Measurements from ENCODE around the gene MRAS. TPM values are rescaled to one million over a fixed set of nuclear protein-coding genes. Genes with fewer than 3 reads are reported as not detected.

The MRAS gene
- total and polyA plus RNA-seq, 2 of the 13 experiments (the other 11 are each of a cell fraction or from before 2014, with no cell fraction given): 8.8 to 36.2 TPM

DNA sequence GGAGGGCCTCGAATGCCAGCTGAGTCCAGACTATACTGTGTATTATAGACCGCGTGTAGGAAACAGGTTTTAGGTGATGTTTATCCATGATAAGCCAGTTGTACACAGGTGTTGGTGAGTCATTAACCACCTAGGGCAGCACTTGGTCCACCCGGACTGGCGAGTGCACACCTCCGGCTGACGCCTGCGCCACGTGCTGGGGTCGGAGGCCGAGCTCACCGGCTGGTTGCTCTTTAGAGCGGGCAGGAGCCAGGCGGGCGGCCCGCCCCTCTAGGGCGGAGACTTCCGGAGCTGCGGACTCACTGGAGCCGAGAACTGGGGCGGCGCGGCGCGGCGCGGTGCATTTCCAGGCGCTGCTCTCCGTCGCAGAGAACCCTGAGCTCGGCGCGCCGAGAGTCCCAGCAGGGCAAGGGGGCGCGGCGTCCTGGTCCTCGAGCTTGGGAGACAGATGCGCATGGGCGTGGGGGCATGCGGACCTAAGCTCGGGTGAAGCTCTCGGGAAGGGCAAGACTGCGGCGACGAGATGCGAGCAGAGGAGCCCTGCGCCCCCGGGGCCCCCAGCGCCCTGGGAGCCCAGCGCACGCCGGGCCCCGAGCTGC is 86.0 kb downstream of the MRAS start, which contains the start of gene ESYT3 (continued):
- TF ChIP-seq, protein P1, sequence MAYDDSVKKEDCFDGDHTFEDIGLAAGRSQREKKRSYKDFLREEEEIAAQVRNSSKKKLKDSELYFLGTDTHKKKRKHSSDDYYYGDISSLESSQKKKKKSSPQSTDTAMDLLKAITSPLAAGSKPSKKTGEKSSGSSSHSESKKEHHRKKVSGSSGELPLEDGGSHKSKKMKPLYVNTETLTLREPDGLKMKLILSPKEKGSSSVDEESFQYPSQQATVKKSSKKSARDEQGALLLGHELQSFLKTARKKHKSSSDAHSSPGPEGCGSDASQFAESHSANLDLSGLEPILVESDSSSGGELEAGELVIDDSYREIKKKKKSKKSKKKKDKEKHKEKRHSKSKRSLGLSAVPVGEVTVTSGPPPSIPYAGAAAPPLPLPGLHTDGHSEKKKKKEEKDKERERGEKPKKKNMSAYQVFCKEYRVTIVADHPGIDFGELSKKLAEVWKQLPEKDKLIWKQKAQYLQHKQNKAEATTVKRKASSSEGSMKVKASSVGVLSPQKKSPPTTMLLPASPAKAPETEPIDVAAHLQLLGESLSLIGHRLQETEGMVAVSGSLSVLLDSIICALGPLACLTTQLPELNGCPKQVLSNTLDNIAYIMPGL (CRISPR knock-in tag; IDR thresholded peaks at IDR 0.05; ENCODE audit: borderline replicate concordance in 1 of 2, low read depth in 1 of 2): peak; percentile 42 to 69; a peak in 1 of 4 replicates
- TF ChIP-seq SMARCC2 (IDR thresholded peaks at IDR 0.05): no peak
- TF ChIP-seq U2AF1 (optimal IDR thresholded peaks at IDR 0.05; ENCODE audit: low read depth, low read length): no peak
- TF ChIP-seq ZSCAN20 (CRISPR knock-in tag; IDR thresholded peaks at IDR 0.05; ENCODE audit: borderline replicate concordance): peak; percentile 98
- TF ChIP-seq RXRB (CRISPR knock-in tag; IDR thresholded peaks at IDR 0.05; ENCODE audit: borderline replicate concordance): peak; percentile 53; the same call in 1 of the 2 replicates
- TF ChIP-seq RFXANK (CRISPR knock-in tag; IDR thresholded peaks at IDR 0.05): no peak
- no peak for TF ChIP-seq HHEX (CRISPR knock-in tag; IDR thresholded peaks at IDR 0.05)
- no peak for TF ChIP-seq SIN3B (IDR thresholded peaks at IDR 0.05; ENCODE audit: low read length)
- no peak for TF ChIP-seq CENPX (CRISPR knock-in tag; IDR thresholded peaks at IDR 0.05)
- TF ChIP-seq ZFP36 (IDR thresholded peaks at IDR 0.05; ENCODE audit: borderline replicate concordance, low read depth, low read length, partially characterized antibody): no peak
- peak; percentile 97 for TF ChIP-seq FOXC1 (CRISPR knock-in tag; IDR thresholded peaks at IDR 0.05; ENCODE audit: borderline replicate concordance)
- TF ChIP-seq, protein P2, sequence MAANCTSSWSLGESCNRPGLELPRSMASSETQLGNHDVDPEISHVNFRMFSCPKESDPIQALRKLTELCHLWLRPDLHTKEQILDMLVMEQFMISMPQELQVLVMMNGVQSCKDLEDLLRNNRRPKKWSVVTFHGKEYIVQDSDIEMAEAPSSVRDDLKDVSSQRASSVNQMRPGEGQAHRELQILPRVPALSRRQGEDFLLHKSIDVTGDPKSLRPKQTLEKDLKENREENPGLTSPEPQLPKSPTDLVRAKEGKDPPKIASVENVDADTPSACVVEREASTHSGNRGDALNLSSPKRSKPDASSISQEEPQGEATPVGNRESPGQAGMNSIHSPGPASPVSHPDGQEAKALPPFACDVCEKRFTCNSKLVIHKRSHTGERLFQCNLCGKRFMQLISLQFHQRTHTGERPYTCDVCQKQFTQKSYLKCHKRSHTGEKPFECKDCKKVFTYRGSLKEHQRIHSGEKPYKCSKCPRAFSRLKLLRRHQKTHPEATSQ (CRISPR knock-in tag; IDR thresholded peaks at IDR 0.05; ENCODE audit: borderline replicate concordance): peak; percentile 92
- TF ChIP-seq HOXD1 (CRISPR knock-in tag; IDR thresholded peaks at IDR 0.05): peak; percentile 91
- peak; percentile 87; the same call in 1 of the 2 replicates for TF ChIP-seq ZNF446 (CRISPR knock-in tag; IDR thresholded peaks at IDR 0.05)
- TF ChIP-seq HMG20A (CRISPR knock-in tag; IDR thresholded peaks at IDR 0.05; ENCODE audit: borderline replicate concordance): peak; percentile 42; the same call in 1 of the 2 replicates
- TF ChIP-seq ZBTB20 (CRISPR knock-in tag; IDR thresholded peaks at IDR 0.05; ENCODE audit: borderline replicate concordance, low read depth): peak; percentile 94; the same call in 1 of the 2 replicates
- no peak for TF ChIP-seq SUZ12 (IDR thresholded peaks at IDR 0.05; ENCODE audit: low read depth, low read length)
- peak; percentile 90 for TF ChIP-seq YEATS4 (CRISPR knock-in tag; IDR thresholded peaks at IDR 0.05; ENCODE audit: borderline replicate concordance)
- no peak for TF ChIP-seq ZKSCAN5 (CRISPR knock-in tag; IDR thresholded peaks at IDR 0.05)
- peak; percentile 97 for TF ChIP-seq ZNF883 (CRISPR knock-in tag; IDR thresholded peaks at IDR 0.05; ENCODE audit: not compliant biosample characterization)
- TF ChIP-seq, protein P3, sequence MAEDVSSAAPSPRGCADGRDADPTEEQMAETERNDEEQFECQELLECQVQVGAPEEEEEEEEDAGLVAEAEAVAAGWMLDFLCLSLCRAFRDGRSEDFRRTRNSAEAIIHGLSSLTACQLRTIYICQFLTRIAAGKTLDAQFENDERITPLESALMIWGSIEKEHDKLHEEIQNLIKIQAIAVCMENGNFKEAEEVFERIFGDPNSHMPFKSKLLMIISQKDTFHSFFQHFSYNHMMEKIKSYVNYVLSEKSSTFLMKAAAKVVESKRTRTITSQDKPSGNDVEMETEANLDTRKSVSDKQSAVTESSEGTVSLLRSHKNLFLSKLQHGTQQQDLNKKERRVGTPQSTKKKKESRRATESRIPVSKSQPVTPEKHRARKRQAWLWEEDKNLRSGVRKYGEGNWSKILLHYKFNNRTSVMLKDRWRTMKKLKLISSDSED (CRISPR knock-in tag; IDR thresholded peaks at IDR 0.05): no peak
- TF ChIP-seq NFYB (CRISPR knock-in tag; IDR thresholded peaks at IDR 0.05): peak; percentile 57
- peak; percentile 97 for TF ChIP-seq SNAPC2 (CRISPR knock-in tag; IDR thresholded peaks at IDR 0.05)
- TF ChIP-seq MIER3 (CRISPR knock-in tag; IDR thresholded peaks at IDR 0.05; ENCODE audit: borderline replicate concordance): no peak
- TF ChIP-seq NFKB2 (CRISPR knock-in tag; IDR thresholded peaks at IDR 0.05; ENCODE audit: borderline replicate concordance): peak; percentile 99
- peak; percentile 77; the same call in 1 of the 2 replicates for TF ChIP-seq MYNN (CRISPR knock-in tag; IDR thresholded peaks at IDR 0.05; ENCODE audit: low read depth)
- TF ChIP-seq FOXK1 (CRISPR knock-in tag; IDR thresholded peaks at IDR 0.05; ENCODE audit: borderline replicate concordance, low read depth): 0 out of 2 replicates have a peak, but pooled peaks have one; percentile 43
- peak; percentile 85; the same call in 1 of the 2 replicates for TF ChIP-seq ZNF546 (CRISPR knock-in tag; conservative IDR thresholded peaks at IDR 0.05)
- TF ChIP-seq RFX1 (IDR thresholded peaks at IDR 0.05): no peak
